Bronchial epithelial cell (primary cell): ENCODE measurements around the gene DYSF. TPM values are rescaled to one million over a fixed set of nuclear protein-coding genes. Genes with fewer than 3 reads are reported as not detected.

ENCODE experiments used
- DNase-seq: peaks from one replicate; pipeline ENCODE4 v3.0.0-alpha.2; 2010; ENCODE audit warnings: low read depth
- FAIRE-seq: peaks from 2 replicates; lab custom pipeline; 2011; peaks lifted over from hg19 to GRCh38; lab: Jason Lieb, UNC
- H3K27me3 ChIP-seq: 2 replicates; pipeline ENCODE4 v1.5.1; 2011; ENCODE audit warnings: low read length; ENCODE audit not compliant: control insufficient read depth, insufficient read depth
- H3K36me3 ChIP-seq: 2 replicates; pipeline ENCODE4 v1.5.1; 2011; ENCODE audit warnings: low read length; ENCODE audit not compliant: control insufficient read depth, insufficient read depth
- H3K4me3 ChIP-seq: 2 replicates; pipeline ENCODE4 v1.5.1; 2011; ENCODE audit warnings: mild to moderate bottlenecking, low read depth, low read length, control low read depth
- CTCF ChIP-seq: IDR thresholded peaks from 2 replicates; pipeline ENCODE4 v1.5.1; 2011; ENCODE audit warnings: mild to moderate bottlenecking, moderate library complexity, low read length, control low read depth, inconsistent platforms; ENCODE audit not compliant: insufficient read depth, severe bottlenecking
- total RNA-seq: library from RNA; depleted of rRNA; stranded (reverse); fragments of >200 nt; gene quantifications from 2 replicates; pipeline ENCODE4 v1.2.1, GENCODE V29; 2014

DYSF gene
- total RNA-seq, 1 donor from 2014 or later, result under 0.01 TPM

- FAIRE-seq (no peak), DNase-seq (no peak)
- no peak for TF ChIP-seq CTCF
- no peak overlapping the region for H3K4me3 ChIP-seq
- no peaks in the 10 kb centered on the region for H3K27me3 ChIP-seq
- no peaks in the 10 kb centered on the region for H3K36me3 ChIP-seq
Measured at GRCh38 chr2:71446505-71446904, 6.9 kb upstream of the DYSF start.

- FAIRE-seq (no peak), DNase-seq (no peak)
- no peak for TF ChIP-seq CTCF
- no peak overlapping the region for H3K4me3 ChIP-seq
- H3K27me3 ChIP-seq, result no peaks in the 10 kb centered on the region
- H3K36me3 ChIP-seq, result no peaks in the 10 kb centered on the region
Measured at GRCh38 chr2:71449343-71449742, 4.0 kb upstream of the DYSF start.

- H3K4me3 ChIP-seq, result no peak overlapping the region
- DNase-seq, result no peak
- H3K27me3 ChIP-seq, result no peaks in the 10 kb centered on the region
- H3K36me3 ChIP-seq, result peaks cover 1% of the 10 kb centered on the region
- no peak for TF ChIP-seq CTCF
- no peak for FAIRE-seq
Measured at GRCh38 chr2:71451705-71452104, 1.7 kb upstream of the DYSF start.

- DNase-seq (peak; percentile 91), FAIRE-seq (no peak)
- TF ChIP-seq CTCF, result peak; percentile 18
- Histone ChIP-seq H3K4me3 (no peak overlapping the region), H3K36me3 (peaks cover 1% of the 10 kb centered on the region), H3K27me3 (no peaks in the 10 kb centered on the region)
Measured at GRCh38 chr2:71452565-71452964, 796 bp upstream of the DYSF start.

GRCh38 chr2:71454221-71455010 is 1.1 kb downstream of the DYSF start:
- Histone ChIP-seq H3K36me3 (peaks cover 1% of the 10 kb centered on the region), H3K27me3 (no peaks in the 10 kb centered on the region), H3K4me3 (peak overlapping the region; percentile 44)
- TF ChIP-seq CTCF, result no peak
- FAIRE-seq (no peak), DNase-seq (no peak)
